Middle frontal gyrus (tissue), 1 donor: ENCODE measurements around the gene DEPDC1B.
"Not testable (repeated sequence)": the region's sequence is repeated elsewhere in the genome, so short reads cannot be mapped to it uniquely, and the experiment has no call there.

Source experiments
- DNase-seq: peaks from one replicate; pipeline ENCODE4 v3.0.0-alpha.2; 2015; ENCODE audit warnings: low spot score; ENCODE audit errors: extremely low spot score

The DEPDC1B gene

DNA sequence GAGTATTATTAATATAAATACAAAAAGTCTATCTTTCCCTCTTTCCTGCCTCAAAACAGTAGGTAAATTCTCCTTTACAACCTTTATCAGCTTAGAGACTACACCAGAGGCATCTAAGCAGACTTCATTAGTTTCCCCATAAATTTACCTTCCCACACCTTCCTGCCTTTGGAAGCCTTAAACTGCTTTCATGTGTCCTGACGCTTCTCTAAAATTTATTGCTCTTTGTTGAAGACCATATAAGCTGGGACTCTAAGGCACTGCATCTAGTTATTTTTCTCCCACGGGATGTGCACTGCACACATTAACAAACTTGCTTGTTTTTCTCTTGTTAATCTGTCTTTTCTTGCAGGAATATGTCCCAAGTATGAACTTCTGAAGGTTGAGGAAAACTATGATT is 51.8 kb downstream of the DEPDC1B start:
- no peak for DNase-seq

DNA sequence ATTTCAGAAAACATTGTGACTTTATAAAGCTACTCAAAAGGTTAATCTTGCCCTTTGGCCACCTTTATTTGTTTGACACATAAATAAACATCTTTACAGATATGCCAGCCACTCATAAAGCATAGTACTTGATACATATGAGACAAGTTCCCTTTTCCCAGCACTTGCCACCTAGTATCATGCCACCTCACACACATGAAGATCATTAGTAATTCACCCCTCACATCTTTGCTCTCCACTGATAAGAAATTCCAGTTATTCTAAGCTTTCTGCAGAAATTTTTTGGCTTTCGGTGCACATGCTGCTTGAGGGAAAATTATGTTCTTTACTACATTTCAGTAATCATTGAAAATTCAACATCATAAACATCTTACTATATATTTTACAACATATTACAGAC is 59.1 kb downstream of the DEPDC1B start:
- DNase-seq, result no peak

GRCh38 chr5:60639544-60639943 is 60.4 kb downstream of the DEPDC1B start:
- no peak for DNase-seq

- no peak for DNase-seq
These were observed 61.7 kb downstream of the DEPDC1B start for GRCh38 chr5:60638300-60638699.

- no peak for DNase-seq
These were observed 63.3 kb downstream of the DEPDC1B start for GRCh38 chr5:60636644-60637043.

GRCh38 chr5:60636001-60636400 is 64.0 kb downstream of the DEPDC1B start:
- no peak for DNase-seq

DNA sequence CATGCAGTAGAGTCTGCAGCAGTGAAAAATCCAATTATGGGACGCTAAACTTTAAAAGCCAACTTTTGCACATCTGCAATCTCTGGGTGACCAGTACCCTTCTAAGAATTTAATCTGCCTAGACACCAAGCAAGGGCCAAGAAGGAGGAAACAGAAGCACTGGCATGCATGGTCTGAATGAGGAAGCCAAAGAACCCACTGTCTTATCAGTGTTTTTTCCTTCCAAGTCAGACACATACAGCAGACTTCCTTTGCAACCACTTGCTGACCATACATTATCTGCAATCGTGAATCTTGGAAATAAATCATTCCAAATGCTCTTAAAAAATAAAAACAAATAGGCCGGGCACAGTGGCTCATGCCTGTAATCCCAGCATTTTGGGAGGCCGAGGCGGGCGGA is 65.9 kb downstream of the DEPDC1B start:
- DNase-seq, result no peak

- no peak for DNase-seq
These were observed 66.6 kb downstream of the DEPDC1B start for GRCh38 chr5:60633341-60633740.

- no peak for DNase-seq
These were observed 67.8 kb downstream of the DEPDC1B start for GRCh38 chr5:60632153-60632552.

- DNase-seq, result no peak
These were observed 69.1 kb downstream of the DEPDC1B start for GRCh38 chr5:60630836-60631235.

DNA sequence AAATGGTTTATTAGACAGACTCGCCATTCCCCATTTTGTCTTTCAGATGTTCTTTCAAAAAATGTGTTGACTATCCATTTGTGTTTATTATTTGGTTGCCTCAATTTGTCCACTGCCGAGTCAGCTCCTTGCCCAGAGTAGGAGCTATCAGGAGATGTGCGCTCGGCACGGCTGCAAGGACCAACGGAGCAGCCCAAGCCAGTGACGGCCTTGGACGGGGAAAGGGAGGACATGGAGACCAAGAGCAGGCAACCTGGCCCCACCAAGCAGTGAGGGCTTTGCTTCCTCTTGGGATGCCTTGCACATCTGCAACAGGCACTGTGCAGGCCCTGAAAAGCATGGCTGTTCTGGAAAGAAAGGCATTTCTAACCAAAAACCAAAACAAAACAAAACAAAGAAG is 69.8 kb downstream of the DEPDC1B start:
- DNase-seq, result no peak

DNA sequence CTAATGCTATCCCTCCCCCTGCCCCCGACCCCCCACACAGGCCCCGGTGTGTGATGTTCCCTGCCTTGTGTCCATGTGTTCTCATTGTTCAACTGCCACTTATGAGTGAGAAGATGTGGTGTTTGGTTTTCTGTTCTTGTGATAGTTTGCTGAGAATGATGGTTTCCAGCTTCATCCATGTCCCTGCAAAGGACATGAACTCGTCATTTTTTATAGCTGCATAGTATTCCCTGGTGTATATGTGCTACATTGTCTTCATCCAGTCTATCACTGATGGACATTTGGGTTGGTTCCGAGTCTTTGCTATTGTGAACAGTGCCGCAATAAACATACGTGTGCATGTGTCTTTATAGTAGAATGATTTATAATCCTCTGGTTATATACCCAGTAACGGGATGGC is 75.1 kb downstream of the DEPDC1B start:
- DNase-seq, result not testable (repeated sequence)

DNA sequence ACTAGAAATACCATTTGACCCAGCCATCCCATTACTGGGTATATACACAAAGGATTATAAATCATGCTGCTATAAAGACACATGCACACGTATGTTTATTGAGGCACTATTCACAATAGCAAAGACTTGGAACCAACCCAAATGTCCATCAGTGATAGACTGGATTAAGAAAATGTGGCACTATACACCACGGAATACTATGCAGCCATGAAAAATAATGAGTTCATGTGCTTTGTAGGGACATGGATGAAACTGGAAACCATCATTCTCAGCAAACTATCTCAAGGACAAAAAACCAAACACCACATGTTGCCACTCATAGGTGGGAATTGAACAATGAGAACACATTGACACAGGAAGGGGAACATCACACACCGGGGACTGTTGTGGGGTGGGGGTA is 79.2 kb downstream of the DEPDC1B start:
- not testable (repeated sequence) for DNase-seq

GRCh38 chr5:60613826-60614225 is 86.1 kb downstream of the DEPDC1B start:
- DNase-seq, result no peak

GRCh38 chr5:60611099-60611740 is 88.7 kb downstream of the DEPDC1B start:
- no peak for DNase-seq

DNA sequence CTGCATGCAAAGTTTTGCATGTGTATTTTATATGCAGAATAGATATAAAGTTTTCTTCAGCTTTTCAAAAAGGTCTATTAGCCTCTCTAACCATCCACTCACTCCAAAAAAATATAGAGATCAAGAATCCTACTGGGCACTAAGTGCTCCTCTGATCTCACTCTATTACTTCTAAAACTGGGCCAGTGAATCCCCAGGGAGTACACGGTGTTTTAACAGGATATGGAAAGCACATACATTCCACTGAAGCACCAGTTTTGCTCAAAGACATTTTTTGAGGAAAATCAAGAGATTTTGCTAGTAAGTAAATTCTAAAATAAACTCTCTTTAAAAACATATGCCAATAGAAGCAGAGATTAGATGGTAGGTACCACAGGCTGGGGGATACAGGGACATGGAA is 95.2 kb downstream of the DEPDC1B start:
- no peak for DNase-seq

GRCh38 chr5:60598424-60598823 is 101.5 kb downstream of the DEPDC1B start:
- DNase-seq, result no peak

DNA sequence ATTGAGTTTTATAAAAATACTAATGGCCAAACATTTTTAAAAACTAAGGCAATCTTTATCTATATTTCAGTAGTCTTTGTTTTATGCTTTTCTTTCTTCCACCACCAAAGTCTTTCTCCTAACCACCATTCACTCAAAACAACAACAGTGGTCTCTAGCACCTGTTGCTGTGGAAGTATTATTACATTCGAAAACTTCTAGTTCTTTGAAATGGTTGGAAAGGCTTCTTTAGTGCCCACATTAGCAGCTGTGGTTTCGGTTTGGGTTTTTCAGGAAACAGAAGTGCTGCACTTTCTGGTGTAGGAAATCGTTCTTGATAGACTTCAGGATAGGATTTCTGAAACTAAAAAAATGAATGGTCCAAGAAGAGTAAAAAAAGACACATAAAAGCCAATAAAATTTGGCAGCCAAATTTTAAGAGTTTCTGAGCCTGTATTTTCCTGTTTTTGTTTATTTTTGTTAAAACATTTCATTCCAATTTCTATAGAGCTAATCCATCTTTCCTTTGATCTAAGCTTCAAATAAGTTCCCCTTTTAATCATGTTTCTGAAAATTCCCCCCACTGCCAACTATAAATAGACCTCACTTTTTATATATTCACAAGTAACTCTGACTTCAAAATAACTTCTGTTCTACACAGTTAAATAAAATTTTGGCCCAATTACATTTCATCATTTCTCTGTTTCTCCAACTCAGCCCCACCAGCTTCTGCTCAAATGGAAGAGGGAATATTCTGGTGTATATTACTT is 102.2 kb downstream of the DEPDC1B start:
- DNase-seq, result no peak

GRCh38 chr5:60594715-60595477 is 105.1 kb downstream of the DEPDC1B start:
- no peak for DNase-seq

- DNase-seq, result no peak
These were observed 109.8 kb downstream of the DEPDC1B start for GRCh38 chr5:60590172-60590571.

- DNase-seq, result not testable (repeated sequence)
These were observed 112.7 kb downstream of the DEPDC1B start for GRCh38 chr5:60587312-60587711.

GRCh38 chr5:60586307-60586901 is 113.6 kb downstream of the DEPDC1B start:
- no peak for DNase-seq
